IPS-20b (cell line): Measurements from ENCODE around the gene CBS.
"Not testable (repeated sequence)": the region's sequence is repeated elsewhere in the genome, so short reads cannot be mapped to it uniquely, and the experiment has no call there.

Experiments
- H3K27ac ChIP-seq: one replicate; pipeline ENCODE4 v1.5.1; 2013; ENCODE audit warnings: low read length
- H3K27me3 ChIP-seq: 2 replicates; pipeline ENCODE4 v1.6.1; 2013; ENCODE audit warnings: mild to moderate bottlenecking, low read length, inconsistent platforms; ENCODE audit not compliant: insufficient read depth
- H3K36me3 ChIP-seq: 2 replicates; pipeline ENCODE4 v1.6.1; 2013; ENCODE audit warnings: low read depth, mild to moderate bottlenecking, inconsistent platforms, low read length, moderate library complexity; ENCODE audit not compliant: insufficient read depth
- H3K4me1 ChIP-seq: 2 replicates; pipeline ENCODE4 v1.6.1; 2013; ENCODE audit warnings: mild to moderate bottlenecking, control low read depth, inconsistent platforms, low read length, moderate library complexity; ENCODE audit not compliant: insufficient read depth
- H3K4me3 ChIP-seq: 2 replicates; pipeline ENCODE4 v1.5.1; 2013; ENCODE audit warnings: mild to moderate bottlenecking, low read length, inconsistent platforms
- H3K9ac ChIP-seq: 2 replicates; pipeline ENCODE4 v1.6.1; 2013; ENCODE audit warnings: low read depth, mild to moderate bottlenecking, inconsistent platforms, low read length, moderate library complexity
- H3K9me3 ChIP-seq: 2 replicates; pipeline ENCODE4 v1.6.1; 2013; ENCODE audit warnings: mild to moderate bottlenecking, low read depth, low read length, inconsistent platforms; ENCODE audit not compliant: insufficient read depth

Gene CBS

GRCh38 chr21:43062955-43063664, 12.5 kb downstream of the CBS start:
- not testable (repeated sequence) for H3K9me3 ChIP-seq, H3K4me1 ChIP-seq, H3K27ac ChIP-seq, H3K4me3 ChIP-seq, H3K27me3 ChIP-seq, H3K36me3 ChIP-seq, H3K9ac ChIP-seq

GRCh38 chr21:43053112-43053511, 22.5 kb downstream of the CBS start:
- H3K4me1 ChIP-seq, H3K9ac ChIP-seq, H3K27me3 ChIP-seq, H3K4me3 ChIP-seq, H3K27ac ChIP-seq, H3K36me3 ChIP-seq, H3K9me3 ChIP-seq: not testable (repeated sequence)

GRCh38 chr21:43045876-43046821, 29.5 kb downstream of the CBS start:
- H3K27me3 ChIP-seq, H3K4me3 ChIP-seq, H3K9me3 ChIP-seq, H3K36me3 ChIP-seq, H3K4me1 ChIP-seq, H3K9ac ChIP-seq, H3K27ac ChIP-seq: not testable (repeated sequence)

GRCh38 chr21:43045165-43045875, 30.3 kb downstream of the CBS start:
- H3K9me3 ChIP-seq, H3K4me3 ChIP-seq, H3K9ac ChIP-seq, H3K36me3 ChIP-seq, H3K27me3 ChIP-seq, H3K4me1 ChIP-seq, H3K27ac ChIP-seq: not testable (repeated sequence)

- H3K36me3 ChIP-seq, H3K27me3 ChIP-seq, H3K4me3 ChIP-seq, H3K9me3 ChIP-seq, H3K27ac ChIP-seq, H3K9ac ChIP-seq, H3K4me1 ChIP-seq: not testable (repeated sequence)
These were observed 31.1 kb downstream of the CBS start for GRCh38 chr21:43044547-43044946.

GRCh38 chr21:43043291-43043690, 32.3 kb downstream of the CBS start:
- not testable (repeated sequence) for H3K4me3 ChIP-seq, H3K4me1 ChIP-seq, H3K9ac ChIP-seq, H3K36me3 ChIP-seq, H3K27me3 ChIP-seq, H3K9me3 ChIP-seq, H3K27ac ChIP-seq

- not testable (repeated sequence) for H3K36me3 ChIP-seq, H3K4me3 ChIP-seq, H3K27me3 ChIP-seq, H3K27ac ChIP-seq, H3K9ac ChIP-seq, H3K9me3 ChIP-seq, H3K4me1 ChIP-seq
These were observed 33.5 kb downstream of the CBS start for GRCh38 chr21:43042169-43042568.

GRCh38 chr21:43038659-43039044, 37.0 kb downstream of the CBS start:
- not testable (repeated sequence) for H3K9me3 ChIP-seq, H3K36me3 ChIP-seq, H3K4me1 ChIP-seq, H3K27ac ChIP-seq, H3K4me3 ChIP-seq, H3K27me3 ChIP-seq, H3K9ac ChIP-seq

GRCh38 chr21:43037918-43038658, 37.5 kb downstream of the CBS start:
- not testable (repeated sequence) for H3K27me3 ChIP-seq, H3K27ac ChIP-seq, H3K9me3 ChIP-seq, H3K36me3 ChIP-seq, H3K4me1 ChIP-seq, H3K9ac ChIP-seq, H3K4me3 ChIP-seq

GRCh38 chr21:43036889-43037288, 38.7 kb downstream of the CBS start:
- not testable (repeated sequence) for H3K27ac ChIP-seq, H3K4me1 ChIP-seq, H3K9ac ChIP-seq, H3K9me3 ChIP-seq, H3K4me3 ChIP-seq, H3K27me3 ChIP-seq
- peaks cover 14% of the 10 kb centered on the region for H3K36me3 ChIP-seq

- Histone ChIP-seq H3K9ac (no peak overlapping the region), H3K9me3 (no peaks in the 10 kb centered on the region), H3K4me3 (no peak overlapping the region), H3K4me1 (no peaks in the 10 kb centered on the region), H3K36me3 (peaks cover 33% of the 10 kb centered on the region), H3K27me3 (no peaks in the 10 kb centered on the region), H3K27ac (no peak overlapping the region)
These were observed 40.8 kb downstream of the CBS start for GRCh38 chr21:43034826-43035225.
